Measurements from ENCODE around the gene MASP2.
"Not testable (repeated sequence)": the region's sequence is repeated elsewhere in the genome, so short reads cannot be mapped to it uniquely, and the experiment has no call there.

DNA sequence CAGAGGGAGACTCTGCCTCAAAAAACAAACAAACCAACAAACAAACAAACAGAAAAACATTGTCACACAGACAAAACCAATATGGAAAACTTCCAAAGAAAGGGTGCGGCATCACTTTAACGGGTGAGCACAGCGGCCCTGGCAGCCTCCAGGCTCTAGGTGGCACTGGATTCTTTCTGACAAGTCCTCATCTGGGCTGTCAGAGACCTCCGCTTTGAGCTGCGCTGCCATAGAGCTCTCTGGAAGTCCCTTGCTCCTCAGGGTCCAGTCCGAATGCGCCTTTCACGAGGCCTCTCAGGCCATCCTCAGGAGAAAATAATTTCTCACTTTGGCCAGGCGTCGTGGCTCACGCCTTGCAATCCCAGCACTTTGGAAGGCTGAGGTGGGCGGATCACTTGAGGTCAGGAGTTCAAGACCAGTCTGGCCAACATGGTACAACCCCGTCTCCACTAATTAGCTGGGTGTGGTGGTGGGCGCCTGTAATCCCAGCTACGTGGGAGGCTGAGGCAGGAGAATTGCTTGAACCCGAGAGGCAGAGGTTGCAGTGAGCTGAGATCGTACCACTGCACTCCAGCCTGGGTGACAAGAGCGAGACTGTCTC lies 17.0 kb upstream of the MASP2 start:
- not testable (repeated sequence) for TF ChIP-seq SIX5 (IDR thresholded peaks at IDR 0.05; ENCODE audit: low read depth, low read length); SUZ12 (IDR thresholded peaks at IDR 0.05; ENCODE audit: low read length); POLR2AphosphoS5 (IDR thresholded peaks at IDR 0.05; ENCODE audit: low read depth, low read length)
